ENCODE data around the gene FETUB. TPM values are rescaled to one million over a fixed set of nuclear protein-coding genes. Genes with fewer than 3 reads are reported as not detected.
A peak's percentile ranks its signal among the peaks of the same experiment; 100 is the strongest.

Gene FETUB
- total RNA-seq, 1 experiment from 2014 or later, result not detected

DNA sequence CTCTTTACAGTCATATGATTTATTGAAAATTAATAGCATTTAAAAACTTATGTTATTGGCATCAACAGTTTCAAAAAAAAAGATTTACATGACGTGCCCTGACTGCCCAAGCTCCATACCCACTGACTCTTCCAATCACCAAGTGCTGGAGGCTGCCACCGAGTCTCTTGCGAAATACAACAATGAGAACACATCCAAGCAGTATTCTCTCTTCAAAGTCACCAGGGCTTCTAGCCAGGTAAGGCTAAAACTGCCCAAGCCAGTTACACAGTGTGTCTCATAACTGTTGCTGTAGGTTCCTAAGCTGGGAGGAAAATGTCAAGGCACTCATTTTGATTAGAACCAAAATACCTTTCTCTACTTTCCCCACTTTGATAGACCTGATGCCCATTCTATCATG is 4.5 kb downstream of the FETUB start:
- H4K20me1 ChIP-seq (ENCODE audit: insufficient read depth), result no peaks in the 10 kb centered on the region
- ChIA-PET CTCF (no interaction called here), RAD21 (ENCODE audit: low non-redundant PET in 1 of 2, low total read pairs in 2 of 2, uncharacterized antibody in 2 of 2, unreplicated experiment in 2 of 2) (interaction anchor here in 1 of 2 experiments (0.6 kb wide), 1 partner anchor 30 kb away, joined by 5 read pairs; no protein-coding TSS in a partner anchor), POLR2A (no interaction called here)
- no peaks in the 10 kb centered on the region for H3K79me2 ChIP-seq (ENCODE audit: insufficient read depth, low read length)
- no peak overlapping the region for H3K27ac ChIP-seq (ENCODE audit: low read depth, low read length)
- no peaks in the 10 kb centered on the region for H3K36me3 ChIP-seq (ENCODE audit: control insufficient read depth in 1 of 2, insufficient read depth in 2 of 2, low read length in 2 of 2)
- H3K9ac ChIP-seq (ENCODE audit: low read length), result no peak overlapping the region
- H3K4me2 ChIP-seq (ENCODE audit: low read length), result no peak overlapping the region
- H3K27me3 ChIP-seq (ENCODE audit: insufficient read depth, low read length), result no peaks in the 10 kb centered on the region
- no peak for ATAC-seq
- no TSS peak for BruUV-seq (replicated peaks)
- peaks cover 0 to 5% of the 10 kb centered on the region in 2 experiments; a peak in 1 of 4 replicates for H3K4me1 ChIP-seq (ENCODE audit: control insufficient read depth in 1 of 2, insufficient read depth in 2 of 2, low read length in 2 of 2)
- no peak overlapping the region for H2AFZ ChIP-seq (ENCODE audit: low read depth, low read length, poor library complexity, severe bottlenecking)
- DNase-seq (ENCODE audit: low read depth, low spot score), result no peak
- no peaks in the 10 kb centered on the region; the same call in 1 of the 2 replicates for H3K9me2 ChIP-seq (ENCODE audit: insufficient read depth)
- intact Hi-C loops (cut with micrococcal nuclease), result no loop called here
- no peaks in the 10 kb centered on the region for H3K9me3 ChIP-seq (ENCODE audit: control insufficient read depth in 1 of 2, insufficient read depth in 1 of 2, low read depth in 1 of 2, low read length in 2 of 2)
- H3K4me3 ChIP-seq (replicated peaks in 1 of 2; ENCODE audit: low read depth in 1 of 2, low read length in 2 of 2), result no peak overlapping the region
- TF ChIP-seq CEBPB (IDR thresholded peaks at IDR 0.05; ENCODE audit: low read depth), result peak; percentile 54
- no peak for TF ChIP-seq YY1 (IDR thresholded peaks at IDR 0.05; ENCODE audit: extremely low read depth, insufficient replicate concordance, low read depth, low read length)

- intact Hi-C loops (cut with micrococcal nuclease), result no loop called here
- POLR2A ChIA-PET, result no interaction called here
- no TSS peak for BruUV-seq (replicated peaks)
Measured at GRCh38 chr3:186646106-186646505, 5.9 kb downstream of the FETUB start.

More at GRCh38 chr3:186646106-186646505, 5.9 kb downstream of the FETUB start:
- no peak overlapping the region for H3K27ac ChIP-seq (ENCODE audit: low read depth, low read length)
- H3K36me3 ChIP-seq (ENCODE audit: control insufficient read depth in 1 of 2, insufficient read depth in 2 of 2, low read length in 2 of 2), result no peaks in the 10 kb centered on the region
- H3K4me1 ChIP-seq (ENCODE audit: control insufficient read depth in 1 of 2, insufficient read depth in 2 of 2, low read length in 2 of 2), result no peaks in the 10 kb centered on the region
- no peaks in the 10 kb centered on the region for H3K27me3 ChIP-seq (ENCODE audit: insufficient read depth, low read length)
- no peaks in the 10 kb centered on the region for H3K79me2 ChIP-seq (ENCODE audit: insufficient read depth, low read length)
- no peak overlapping the region for H2AFZ ChIP-seq (ENCODE audit: low read depth, low read length, poor library complexity, severe bottlenecking)
- H3K4me2 ChIP-seq (ENCODE audit: low read length), result no peak overlapping the region
- no peak for TF ChIP-seq RAD21 (IDR thresholded peaks at IDR 0.05; ENCODE audit: low read depth)
- no peak for TF ChIP-seq FOSL1 (IDR thresholded peaks at IDR 0.05; ENCODE audit: low read depth)
- TF ChIP-seq TCF7L2 (IDR thresholded peaks at IDR 0.05; ENCODE audit: borderline replicate concordance, extremely low read depth, insufficient read depth, insufficient read length), result no peak
- TF ChIP-seq ZNF274 (IDR thresholded peaks at IDR 0.05; ENCODE audit: low read depth, low read length), result no peak
- no peak for TF ChIP-seq ATF3 (IDR thresholded peaks at IDR 0.05)
- no peaks in the 10 kb centered on the region for H3K9me3 ChIP-seq (ENCODE audit: control insufficient read depth in 1 of 2, insufficient read depth in 1 of 2, low read depth in 1 of 2, low read length in 2 of 2)
- no peaks in the 10 kb centered on the region for H4K20me1 ChIP-seq (ENCODE audit: insufficient read depth)
- H3K9me2 ChIP-seq (ENCODE audit: insufficient read depth), result no peaks in the 10 kb centered on the region; the same call in 1 of the 2 replicates
- RAD21 ChIA-PET (ENCODE audit: low non-redundant PET in 1 of 2, low total read pairs in 2 of 2, uncharacterized antibody in 2 of 2, unreplicated experiment in 2 of 2), result no interaction called here
- no peak overlapping the region for H3K9ac ChIP-seq (ENCODE audit: low read length)
- H3K4me3 ChIP-seq (replicated peaks in 1 of 2; ENCODE audit: low read depth in 1 of 2, low read length in 2 of 2), result no peak overlapping the region
- CTCF ChIA-PET, result no interaction called here
- DNase-seq (ENCODE audit: low read depth, low spot score) (no peak), ATAC-seq (no peak)

Measured in HCT116 (cell line).